T follicular helper cell (primary cell): Measurements from ENCODE around the gene TMED8.
"Not testable (repeated sequence)": the region's sequence is repeated elsewhere in the genome, so short reads cannot be mapped to it uniquely, and the experiment has no call there.

Source experiments
- DNase-seq: peaks from one replicate; pipeline ENCODE4 v3.0.0-alpha.2; 2020; ENCODE audit warnings: low read depth

The TMED8 gene

DNA sequence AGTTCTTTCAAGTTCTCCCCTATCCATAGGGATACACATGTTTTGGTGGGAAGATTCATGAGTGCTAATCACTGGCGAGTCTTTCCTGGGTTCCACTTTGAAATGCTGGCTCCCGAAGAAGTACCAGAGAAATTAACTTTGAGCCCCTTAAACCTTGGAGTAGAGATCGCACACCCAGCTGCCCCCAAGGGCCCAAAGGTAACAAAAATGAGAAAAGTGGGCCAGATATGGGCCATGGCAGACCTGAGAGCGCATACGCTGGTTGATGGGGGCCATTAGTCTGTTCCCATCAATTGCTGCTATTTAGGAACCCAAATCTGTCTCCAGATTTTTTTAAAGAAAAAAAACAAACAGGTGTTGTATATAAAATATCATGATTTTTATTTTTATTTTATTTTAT lies 53.9 kb downstream of the TMED8 start:
- no peak for DNase-seq

DNA sequence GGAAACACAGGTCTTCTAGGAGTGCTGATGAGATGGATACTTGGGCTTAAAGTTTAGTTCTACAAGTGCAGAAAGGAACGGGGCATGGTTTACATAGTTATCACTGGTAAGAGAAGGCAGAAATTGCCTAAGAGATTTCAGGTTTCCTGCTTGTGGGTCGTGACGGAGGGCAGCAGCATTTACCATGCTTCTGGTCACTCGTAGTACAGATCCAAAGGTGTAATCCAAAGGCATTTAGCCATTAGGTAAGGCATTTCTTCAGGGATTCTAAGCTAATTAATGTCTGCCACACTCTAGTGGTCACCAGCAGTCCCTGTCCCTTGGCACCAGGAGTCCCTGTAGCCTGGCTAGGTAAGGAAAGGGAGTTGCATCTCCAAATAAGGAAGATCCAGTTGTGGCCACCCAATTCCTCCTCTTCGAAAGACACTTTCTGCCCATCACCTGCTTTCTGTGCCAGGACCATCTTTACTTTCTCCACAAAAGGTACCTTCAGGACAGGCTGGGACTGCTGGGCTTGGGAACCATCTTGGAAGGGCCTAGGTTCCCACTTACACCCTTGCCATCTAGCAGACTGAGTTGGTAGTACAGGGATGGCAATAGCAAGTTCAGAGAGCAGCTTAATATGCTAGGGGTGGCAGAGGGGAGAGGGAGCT lies 54.5 kb downstream of the TMED8 start:
- DNase-seq, result no peak

DNA sequence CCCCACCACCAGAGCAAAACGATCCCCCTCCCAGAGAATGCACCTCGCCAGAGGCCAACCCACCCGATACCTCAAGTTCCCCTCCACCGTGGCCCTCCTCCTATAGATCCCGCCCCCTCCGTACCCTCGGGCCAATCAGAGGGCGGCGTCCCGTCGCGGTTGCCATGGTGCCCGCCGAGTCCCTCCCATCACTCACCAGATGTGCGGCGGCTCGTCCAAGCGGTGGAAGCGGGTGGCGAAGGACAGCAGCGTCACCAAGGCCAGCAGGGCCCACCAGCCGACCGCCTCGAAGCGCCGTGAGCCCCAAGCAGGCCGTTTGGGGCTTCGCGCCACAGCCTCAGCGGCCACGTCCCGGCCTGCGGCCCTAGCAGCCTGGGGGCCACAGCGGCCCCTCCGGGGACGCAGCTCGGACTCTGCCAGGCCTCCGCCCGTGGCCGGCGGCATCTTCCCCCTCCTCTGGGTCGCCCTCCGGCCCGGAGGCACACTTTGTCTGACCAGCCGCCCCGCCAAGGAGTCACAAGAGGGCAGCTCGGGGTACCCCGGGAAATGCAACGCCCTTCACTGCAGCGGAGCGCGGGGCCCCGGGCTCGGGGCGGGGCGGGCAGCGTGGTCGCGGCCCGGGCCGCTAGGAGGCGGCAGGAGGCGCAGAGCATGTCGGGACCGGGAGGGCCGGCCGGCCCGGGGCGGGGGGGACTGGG lies 56.5 kb downstream of the TMED8 start, which contains the start of gene POMT2:
POMT2 (minus strand) TSS at position 646 of the 698 bp plus-strand sequence; CDS start at position 444, 202 bp downstream.
- peak; percentile 88 for DNase-seq

GRCh38 chr14:77319422-77319821 lies 57.5 kb downstream of the TMED8 start:
- no peak for DNase-seq

DNA sequence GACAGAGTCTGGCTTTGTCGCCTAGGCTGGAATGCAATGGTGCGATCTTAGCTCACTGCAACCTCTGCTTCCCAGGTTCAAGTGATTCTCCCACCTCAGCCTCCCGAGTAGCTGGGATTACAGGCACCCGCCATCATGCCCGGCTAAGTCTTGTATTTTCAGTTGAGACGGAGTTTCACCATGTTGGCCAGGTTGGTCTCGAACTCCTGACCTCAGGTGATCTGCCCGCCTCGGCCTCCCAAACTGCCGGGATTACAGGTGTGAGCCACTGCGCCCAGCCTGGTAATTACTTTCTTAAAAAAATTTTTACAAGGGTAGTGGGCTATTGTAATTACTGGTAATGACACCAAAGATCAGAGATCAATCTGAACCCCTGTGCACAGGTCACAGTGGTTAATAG lies 58.1 kb downstream of the TMED8 start:
- not testable (repeated sequence) for DNase-seq

GRCh38 chr14:77318006-77318553 lies 58.8 kb downstream of the TMED8 start:
- no peak for DNase-seq

- no peak for DNase-seq
Measured at GRCh38 chr14:77316872-77317301, 60.0 kb downstream of the TMED8 start.

- no peak for DNase-seq
Measured at GRCh38 chr14:77316195-77316505, 60.7 kb downstream of the TMED8 start.

DNA sequence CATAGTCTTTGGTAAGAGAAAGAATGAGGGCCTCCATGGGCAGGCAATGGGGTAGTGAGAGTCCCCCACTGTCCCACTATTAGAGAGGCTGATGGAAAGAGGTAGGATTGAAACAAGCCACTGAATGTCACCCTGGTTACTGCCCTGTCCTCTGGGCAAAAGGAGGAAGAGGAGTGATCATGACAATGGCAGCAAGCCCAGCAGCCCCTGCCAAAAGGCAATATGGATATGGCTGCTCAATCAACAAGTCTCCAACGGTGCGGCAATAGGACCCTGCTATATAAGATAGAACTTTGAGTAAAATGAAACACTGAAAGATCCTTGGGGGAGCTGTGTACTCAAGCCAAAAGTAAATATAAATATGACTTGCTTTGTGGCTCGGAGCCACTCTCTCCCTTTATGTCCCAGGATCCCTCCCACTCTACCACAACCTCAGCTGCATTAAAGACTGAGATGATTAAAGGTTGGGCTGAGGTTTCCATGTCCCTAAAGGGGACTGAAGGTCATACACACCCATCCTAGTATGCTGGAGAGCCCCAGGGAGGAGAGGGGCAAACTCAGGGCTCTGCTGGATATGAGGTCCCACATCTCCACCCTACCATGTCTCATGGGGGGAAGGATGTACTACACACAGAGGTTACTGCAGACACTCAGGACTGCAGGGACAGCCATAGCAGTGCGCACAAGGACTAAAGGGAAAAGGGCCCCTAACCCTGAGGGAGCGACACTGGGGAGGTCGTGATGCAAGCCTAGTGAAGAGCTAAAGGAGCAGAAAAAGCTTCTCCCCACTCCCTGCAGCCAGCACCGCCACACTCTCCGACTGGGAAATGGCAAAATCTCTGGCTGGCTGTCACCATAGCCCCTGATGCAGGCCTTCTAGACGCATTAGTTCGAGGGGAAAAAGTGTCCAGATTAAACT lies 62.1 kb downstream of the TMED8 start:
- no peak for DNase-seq

- DNase-seq, result no peak
Measured at GRCh38 chr14:77314043-77314442, 62.9 kb downstream of the TMED8 start.

DNA sequence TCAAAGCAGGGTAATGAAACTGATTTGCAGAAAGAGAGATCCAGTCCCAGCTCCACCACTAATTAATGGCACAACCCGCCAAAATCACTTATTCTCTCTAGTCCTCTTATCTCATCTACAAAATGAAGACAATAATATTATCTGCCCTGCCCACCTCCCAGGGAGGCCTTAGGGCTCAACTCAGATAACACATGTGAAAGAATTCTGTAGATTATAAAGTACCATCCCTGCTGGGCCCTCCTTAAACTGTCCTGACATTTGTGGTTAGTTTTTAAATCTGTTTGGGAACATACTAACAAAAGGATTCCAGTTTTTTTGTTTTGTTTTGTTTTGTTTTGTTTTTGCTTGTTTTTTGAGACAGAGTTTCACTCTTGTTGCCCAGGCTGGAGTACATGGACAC lies 63.5 kb downstream of the TMED8 start:
- no peak for DNase-seq

DNA sequence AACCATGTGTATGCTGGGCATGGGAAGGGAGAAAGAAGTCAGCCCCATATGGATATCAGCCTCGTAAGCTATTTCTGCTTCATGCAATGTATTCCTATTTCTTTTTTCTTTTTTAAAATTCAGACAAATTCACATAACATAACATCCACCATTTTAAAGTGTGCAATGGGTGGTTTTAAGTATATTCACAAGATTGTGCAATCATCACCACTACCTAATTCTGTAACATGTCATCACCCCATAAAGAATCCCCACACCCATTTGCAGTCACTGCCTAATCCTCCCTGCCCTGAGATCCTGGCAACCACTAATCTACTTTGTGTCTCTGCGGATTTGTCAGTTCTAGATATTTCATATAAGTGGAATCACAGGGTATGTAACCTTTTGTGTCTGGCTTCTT lies 65.7 kb downstream of the TMED8 start:
- no peak for DNase-seq

- DNase-seq, result no peak
Measured at GRCh38 chr14:77310026-77310425, 66.9 kb downstream of the TMED8 start.

DNA sequence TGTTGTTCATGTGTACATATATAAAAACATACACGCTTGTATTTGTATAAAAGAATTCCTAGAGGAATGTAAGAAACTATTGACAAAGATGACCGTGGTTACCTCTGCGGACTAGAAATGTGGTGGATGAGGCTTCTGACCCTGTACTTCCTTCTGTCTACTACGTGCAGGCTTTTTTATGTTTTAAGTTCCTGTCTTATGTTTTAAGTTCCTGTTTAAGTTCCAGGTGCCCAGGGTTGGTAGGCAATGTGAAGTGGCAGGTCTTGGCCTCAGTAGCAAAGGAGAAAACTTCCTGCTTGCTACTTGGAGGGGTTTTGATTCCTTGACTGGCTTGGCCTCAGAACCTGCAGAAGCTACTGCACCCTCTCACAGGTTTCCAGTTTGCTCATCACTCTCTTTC lies 67.8 kb downstream of the TMED8 start:
- DNase-seq, result no peak

DNA sequence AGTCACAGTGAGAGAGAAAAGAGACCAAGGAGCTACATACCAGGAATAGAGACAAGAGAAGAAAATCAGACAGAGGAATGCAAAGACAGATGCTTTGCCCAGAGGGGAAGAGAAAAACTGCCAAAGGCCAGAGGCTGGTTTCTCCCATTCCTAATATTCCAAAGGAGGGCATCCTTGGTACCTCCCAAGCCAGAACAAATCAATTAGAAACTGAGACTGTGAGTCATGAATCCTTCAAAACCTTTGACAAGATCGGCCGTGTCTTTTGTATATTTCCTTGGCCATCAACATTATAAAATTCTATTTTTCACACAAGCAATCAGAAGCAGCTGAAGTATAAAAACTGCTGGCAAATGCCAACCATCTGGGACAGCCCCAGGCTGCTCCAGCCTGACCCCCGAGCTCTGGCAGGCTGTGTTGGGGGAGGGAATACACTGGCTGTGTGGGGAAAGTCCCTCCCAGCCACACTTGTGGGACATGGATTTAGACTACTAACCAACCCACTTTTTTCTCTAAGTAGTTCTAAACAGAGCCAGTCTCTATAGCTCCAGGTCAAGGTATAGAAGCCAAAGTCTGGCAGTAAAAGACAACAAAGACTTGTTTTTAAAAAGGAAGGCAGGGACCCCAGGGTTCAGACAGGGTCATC lies 69.9 kb downstream of the TMED8 start:
- no peak for DNase-seq

DNA sequence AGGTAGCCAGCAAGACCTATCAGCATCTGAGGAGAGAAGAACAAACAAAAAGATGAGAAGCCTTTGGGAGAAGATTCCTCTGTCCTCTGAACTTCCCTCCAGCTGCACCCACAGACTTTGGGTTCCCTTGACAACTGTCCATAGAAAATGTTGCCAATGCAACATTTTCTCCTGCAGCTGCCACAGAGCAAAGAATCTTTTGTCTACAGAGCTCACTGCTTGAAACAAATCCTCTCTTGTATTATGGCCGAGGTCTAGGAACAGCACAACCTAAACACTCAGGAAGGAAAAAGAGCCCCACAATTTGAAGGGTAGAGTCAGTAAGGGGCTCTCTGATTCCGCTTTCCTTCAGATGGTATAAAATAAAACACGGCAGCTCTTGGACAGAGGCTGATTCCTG lies 70.5 kb downstream of the TMED8 start:
- DNase-seq, result no peak

DNA sequence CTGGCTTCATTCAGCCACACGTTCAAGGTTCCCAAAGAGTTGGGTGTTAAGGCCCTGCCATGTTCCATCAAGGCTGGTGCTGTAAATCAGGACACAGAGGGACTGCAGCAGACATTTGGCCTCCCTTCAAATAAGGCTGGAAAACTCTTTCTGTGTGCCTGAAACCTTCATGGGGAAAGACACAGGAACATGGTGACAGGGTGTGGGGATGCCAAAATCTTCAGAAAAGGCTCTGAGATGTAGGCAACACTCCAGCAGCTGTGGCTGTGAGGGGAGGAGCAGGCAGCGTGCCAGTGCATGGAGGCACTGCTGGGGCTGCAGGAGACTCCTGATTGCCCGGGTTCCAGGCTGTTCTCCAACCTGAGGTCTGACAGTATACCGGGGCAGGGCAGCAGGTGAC lies 71.2 kb downstream of the TMED8 start:
- no peak for DNase-seq

GRCh38 chr14:77303417-77304156 lies 73.3 kb downstream of the TMED8 start:
- DNase-seq, result no peak

DNA sequence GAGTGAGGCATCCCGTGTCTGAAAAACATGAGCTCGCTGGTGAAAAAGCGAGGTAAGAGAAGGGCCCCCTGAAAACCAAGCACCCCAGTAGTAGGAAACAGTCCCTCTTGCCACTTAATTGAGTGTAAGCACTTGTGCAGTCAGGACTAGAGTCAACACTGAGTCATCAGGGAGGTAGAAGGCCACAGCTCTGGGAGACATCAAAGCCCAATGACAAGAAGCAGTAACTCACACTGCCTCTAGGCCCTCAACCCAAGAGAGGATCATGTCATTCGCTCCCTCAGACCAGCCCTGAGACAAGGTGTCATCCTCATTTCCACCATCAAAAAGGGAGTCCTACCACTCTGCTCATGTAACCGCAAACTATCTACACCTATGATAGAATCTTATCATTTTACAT lies 74.0 kb downstream of the TMED8 start:
- DNase-seq, result no peak

DNA sequence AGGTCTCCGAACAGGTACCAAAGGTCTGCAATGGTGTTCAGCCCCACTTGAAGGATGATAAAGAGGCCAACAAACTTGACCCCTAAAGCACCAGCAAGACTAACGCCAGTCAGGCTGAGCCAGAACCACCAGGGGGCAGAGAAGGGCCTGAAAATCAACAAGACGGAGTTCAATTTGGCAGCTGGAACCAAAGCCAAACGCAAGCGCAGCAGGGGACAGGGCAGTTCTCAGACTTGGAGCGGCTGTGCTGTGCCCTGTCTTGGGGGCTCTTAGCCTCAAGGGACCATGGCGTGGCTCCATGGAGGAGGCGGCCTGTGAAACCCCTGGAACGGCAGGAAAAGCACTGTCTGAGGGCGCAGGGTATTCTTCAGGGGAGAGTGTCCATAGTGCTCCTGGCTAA lies 75.8 kb downstream of the TMED8 start:
- DNase-seq, result peak; percentile 18

GRCh38 chr14:77299771-77300170 lies 77.1 kb downstream of the TMED8 start:
- DNase-seq, result no peak
